ENCODE measurements around the gene PKIB. TPM values are rescaled to one million over a fixed set of nuclear protein-coding genes. Genes with fewer than 3 reads are reported as not detected.

PKIB gene
- total and polyA plus RNA-seq, 2 donors (not counting 3 experiments of a cell fraction or from before 2014, with no cell fraction given), result not detected

DNA sequence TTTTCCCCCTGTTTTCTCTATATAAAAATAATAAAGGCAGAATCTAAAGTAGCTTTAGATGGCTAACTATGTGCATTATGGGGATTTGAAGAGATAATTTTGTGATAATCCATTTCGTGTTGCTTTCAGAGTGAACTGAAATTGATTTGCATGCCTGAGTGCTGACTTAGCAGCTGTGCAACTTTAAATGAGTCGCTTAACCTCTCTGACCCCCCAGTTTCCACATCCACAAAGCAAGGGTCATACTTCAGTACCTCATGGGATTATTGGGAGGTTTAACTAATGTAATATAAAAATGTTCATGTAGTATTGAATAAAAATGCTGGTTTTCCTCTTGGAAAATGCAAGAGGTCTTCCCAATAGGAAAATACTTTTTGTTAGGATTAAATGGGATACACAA lies 105.5 kb downstream of the PKIB start:
- BruUV-seq (replicated peaks), result no TSS peak
- no peak overlapping the region for H2AFZ ChIP-seq (ENCODE audit: low read depth, low read length)
- H3K4me1 ChIP-seq (ENCODE audit: control insufficient read depth, extremely low read depth, insufficient read depth, low read length), result no peaks in the 10 kb centered on the region
- intact Hi-C loops (cut with micrococcal nuclease), result no loop called here
- FAIRE-seq, result no peak
- CTCF ChIA-PET, result no interaction called here
- no peak overlapping the region for H3K4me2 ChIP-seq (ENCODE audit: insufficient read depth, low read length)
- H3K27me3 ChIP-seq (ENCODE audit: control insufficient read depth in 2 of 2, insufficient read depth in 2 of 2, low read length in 2 of 2), result peaks cover 0 to 3% of the 10 kb centered on the region in 2 experiments
- TF ChIP-seq EZH2 (IDR thresholded peaks at IDR 0.05; ENCODE audit: borderline replicate concordance, low read depth, low read length, severe bottlenecking) (no peak), GATA2 (IDR thresholded peaks at IDR 0.05; ENCODE audit: insufficient read depth, insufficient read length, low read depth, low read length) (no peak), FOS (IDR thresholded peaks at IDR 0.05; ENCODE audit: borderline replicate concordance, insufficient read depth, low read length) (no peak), POLR2A (IDR thresholded peaks at IDR 0.05; ENCODE audit: low read depth, low read length) (no peak), MYC (IDR thresholded peaks at IDR 0.05; ENCODE audit: low read depth, low read length) (no peak), CTCF (IDR thresholded peaks at IDR 0.05; ENCODE audit: extremely low read depth in 1 of 2, insufficient read depth in 1 of 2, low read depth in 1 of 2, low read length in 2 of 2) (no peak), POLR2AphosphoS5 (IDR thresholded peaks at IDR 0.05; ENCODE audit: insufficient read depth, low read depth, low read length) (no peak), JUN (IDR thresholded peaks at IDR 0.05; ENCODE audit: borderline replicate concordance, insufficient read depth, insufficient read length, low read depth) (no peak), MAX (IDR thresholded peaks at IDR 0.05; ENCODE audit: insufficient read depth, insufficient read length) (no peak)
- no peaks in the 10 kb centered on the region for H3K9me1 ChIP-seq (replicated peaks; ENCODE audit: control insufficient read depth, extremely low read depth, insufficient read depth, low read length)
- dilution Hi-C loops (cut with MboI; ENCODE audit: extremely low pct_ligation_motif_present, low sequenced_read_pairs), result no loop called here
- H3K27ac ChIP-seq (ENCODE audit: insufficient read depth, low read depth, low read length), result no peak overlapping the region
- POLR2A ChIA-PET, result no interaction called here
- no peaks in the 10 kb centered on the region for H4K20me1 ChIP-seq (replicated peaks; ENCODE audit: control insufficient read depth, extremely low read depth, insufficient read depth, low read length)
- H3K79me2 ChIP-seq (ENCODE audit: control insufficient read depth, insufficient read depth, low read length), result no peaks in the 10 kb centered on the region
- DNase-seq (ENCODE audit: low read depth, low spot score), result no peak
- H3K9ac ChIP-seq (replicated peaks; ENCODE audit: extremely low read depth, insufficient read depth, low read length), result no peak overlapping the region
- no peaks in the 10 kb centered on the region for H3K9me3 ChIP-seq (replicated peaks; ENCODE audit: control insufficient read depth, insufficient read depth, low read length)
- no peak overlapping the region for H3K4me3 ChIP-seq (replicated peaks in 1 of 3; ENCODE audit: insufficient read depth in 1 of 3, low read depth in 1 of 3, low read length in 3 of 3)
- no peaks in the 10 kb centered on the region for H3K36me3 ChIP-seq (ENCODE audit: control insufficient read depth in 2 of 2, extremely low read depth in 1 of 2, insufficient read depth in 2 of 2, low read length in 2 of 2)

Measured in endothelial cell of umbilical vein (primary cell).